ENCODE measurements around the gene EEF1AKMT3. TPM values are rescaled to one million over a fixed set of nuclear protein-coding genes. Genes with fewer than 3 reads are reported as not detected.

EEF1AKMT3 gene
- total RNA-seq, 1 experiment from 2014 or later: 9.3 TPM

- no peak overlapping the region for H3K4me2 ChIP-seq (ENCODE audit: low read length)
- no peak overlapping the region for H3K9ac ChIP-seq (ENCODE audit: low read length)
- H3K9me3 ChIP-seq (ENCODE audit: low read length): no peaks in the 10 kb centered on the region
- TF ChIP-seq CTCF (conservative IDR thresholded peaks at IDR 0.05; ENCODE audit: low read depth, low read length) (no peak), EZH2phosphoT487 (IDR thresholded peaks at IDR 0.05; ENCODE audit: borderline replicate concordance, low read length) (no peak), EZH2 (IDR thresholded peaks at IDR 0.05; ENCODE audit: low read length, unreplicated experiment) (no peak)
- no peak overlapping the region for H2AFZ ChIP-seq (ENCODE audit: low read length)
- intact Hi-C loops (cut with micrococcal nuclease): no loop called here
- no peaks in the 10 kb centered on the region; the same call in 1 of the 2 replicates for H3K79me2 ChIP-seq (ENCODE audit: low read length)
- H3K27ac ChIP-seq (ENCODE audit: low read length): no peak overlapping the region
- H3K4me1 ChIP-seq (ENCODE audit: insufficient read depth, low read length): peaks cover 16% of the 10 kb centered on the region
- H3K9me2 ChIP-seq (replicated peaks; ENCODE audit: low read length): no peaks in the 10 kb centered on the region
- H3K27me3 ChIP-seq (ENCODE audit: low read length): no peaks in the 10 kb centered on the region
- H4K20me1 ChIP-seq (ENCODE audit: low read length): no peaks in the 10 kb centered on the region
- BruUV-seq (replicated peaks): no TSS peak
- no peaks in the 10 kb centered on the region for H3K36me3 ChIP-seq (ENCODE audit: low read depth, low read length)
- no peaks in the 10 kb centered on the region for H3F3A ChIP-seq (ENCODE audit: low read length, unreplicated experiment)
- DNase-seq (no peak), ATAC-seq (no peak)
- ChIA-PET POLR2A (ENCODE audit: unreplicated experiment) (interaction anchor here (0.6 kb wide), 1 partner anchor 202 kb away, joined by 4 read pairs; no protein-coding TSS in a partner anchor), CTCF (no interaction called here)
- H3K4me3 ChIP-seq (ENCODE audit: low read length): no peak overlapping the region
Observed at GRCh38 chr12:57758552-57759359, 13.7 kb upstream of the EEF1AKMT3 start.

- ATAC-seq: peak; percentile 42
- ChIA-PET CTCF (no interaction called here), POLR2A (ENCODE audit: unreplicated experiment) (interaction anchor here (0.6 kb wide), 1 partner anchor 129 kb away, joined by 3 read pairs; no protein-coding TSS in a partner anchor)
Observed at GRCh38 chr12:57759360-57759980, 12.9 kb upstream of the EEF1AKMT3 start.

More at GRCh38 chr12:57759360-57759980, 12.9 kb upstream of the EEF1AKMT3 start:
- H3K79me2 ChIP-seq (ENCODE audit: low read length): no peaks in the 10 kb centered on the region; the same call in 1 of the 2 replicates
- no peak overlapping the region for H3K9ac ChIP-seq (ENCODE audit: low read length)
- no peak for TF ChIP-seq EZH2 (IDR thresholded peaks at IDR 0.05; ENCODE audit: low read length, unreplicated experiment)
- no peak for TF ChIP-seq EZH2phosphoT487 (IDR thresholded peaks at IDR 0.05; ENCODE audit: borderline replicate concordance, low read length)
- peak; percentile 80 for TF ChIP-seq CTCF (conservative IDR thresholded peaks at IDR 0.05; ENCODE audit: low read depth, low read length)
- no peak overlapping the region for H3K4me2 ChIP-seq (ENCODE audit: low read length)
- intact Hi-C loops (cut with micrococcal nuclease): no loop called here
- BruUV-seq (replicated peaks): no TSS peak
- H3K27me3 ChIP-seq (ENCODE audit: low read length): no peaks in the 10 kb centered on the region
- H3F3A ChIP-seq (ENCODE audit: low read length, unreplicated experiment): no peaks in the 10 kb centered on the region
- H3K9me2 ChIP-seq (replicated peaks; ENCODE audit: low read length): no peaks in the 10 kb centered on the region
- H3K9me3 ChIP-seq (ENCODE audit: low read length): no peaks in the 10 kb centered on the region
- H3K27ac ChIP-seq (ENCODE audit: low read length): no peak overlapping the region
- DNase-seq: peak; percentile 56
- no peaks in the 10 kb centered on the region for H4K20me1 ChIP-seq (ENCODE audit: low read length)
- peaks cover 13% of the 10 kb centered on the region for H3K4me1 ChIP-seq (ENCODE audit: insufficient read depth, low read length)
- no peak overlapping the region for H2AFZ ChIP-seq (ENCODE audit: low read length)
- no peaks in the 10 kb centered on the region for H3K36me3 ChIP-seq (ENCODE audit: low read depth, low read length)
- no peak overlapping the region for H3K4me3 ChIP-seq (ENCODE audit: low read length)
